Erythroblast (primary cell): Measurements from ENCODE around the gene KRT14.

Experiments used
- DNase-seq, 2 experiments: peaks; one replicate each; lab custom pipeline; 2025; lab: John Stamatoyannopoulos, UW
- GATA1 ChIP-seq: IDR thresholded peaks from 2 replicates; pipeline ENCODE4 v1.6.1; 2011; ENCODE audit warnings: low read depth, mild to moderate bottlenecking, control low read depth, low read length, moderate library complexity
- POLR2A ChIP-seq: IDR thresholded peaks from 2 replicates; pipeline ENCODE4 v1.6.1; 2011; ENCODE audit warnings: mild to moderate bottlenecking, low read length

Gene KRT14

DNA sequence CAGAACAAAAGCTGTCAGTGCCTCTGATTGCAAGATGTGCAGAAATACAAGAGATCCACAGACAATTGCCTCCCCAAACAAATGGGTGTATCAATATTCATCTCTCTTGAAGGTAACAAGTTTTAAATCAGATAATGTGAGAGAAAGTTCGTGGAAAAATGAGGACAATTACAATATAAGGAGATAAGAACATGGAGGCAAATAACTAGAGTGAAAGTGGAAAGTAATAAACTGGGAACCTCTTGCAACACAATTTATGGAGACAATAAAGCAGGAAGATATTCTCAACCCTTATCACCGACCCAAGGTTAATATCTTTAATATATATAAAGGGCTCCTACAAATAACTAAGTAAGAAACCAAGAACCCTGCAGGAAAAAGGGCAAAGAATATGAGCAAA is 44.3 kb downstream of the KRT14 start:
- DNase-seq: no peak
- TF ChIP-seq GATA1: no peak
- no peak for TF ChIP-seq POLR2A

DNA sequence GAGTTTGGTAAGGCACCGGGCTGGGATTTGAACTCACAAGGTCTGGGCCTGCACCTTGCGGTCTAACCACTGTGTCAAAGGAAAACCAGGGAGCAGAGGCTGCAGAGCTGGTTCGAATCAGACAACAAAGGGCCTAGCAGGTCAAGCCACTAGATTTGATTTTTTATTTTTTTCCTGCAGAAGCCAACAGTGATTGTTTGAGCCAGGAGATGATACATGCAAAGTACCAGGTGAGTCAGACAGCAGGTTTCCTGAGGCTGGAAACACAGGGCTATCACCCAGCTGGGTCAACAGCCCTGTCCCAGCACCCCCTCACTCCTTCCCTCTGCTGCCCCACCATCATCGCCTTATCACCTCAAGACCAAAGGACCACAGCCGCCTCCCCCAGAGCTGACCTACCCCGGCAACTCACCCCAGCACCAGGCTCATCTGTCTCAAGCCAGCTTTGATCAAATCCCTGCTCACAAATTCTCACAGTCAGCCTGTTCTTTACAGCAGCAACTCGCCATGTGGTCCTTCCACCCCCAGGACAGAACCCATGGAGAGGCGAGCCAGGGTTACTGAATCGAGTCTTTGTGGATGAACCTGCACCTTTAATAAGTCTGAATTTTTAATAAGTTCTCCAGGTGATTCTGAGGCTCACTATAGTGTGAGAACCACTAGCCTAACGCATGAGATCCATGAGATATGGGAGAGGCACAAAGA is 45.6 kb downstream of the KRT14 start:
- TF ChIP-seq GATA1: no peak
- TF ChIP-seq POLR2A: no peak
- DNase-seq: no peak

DNA sequence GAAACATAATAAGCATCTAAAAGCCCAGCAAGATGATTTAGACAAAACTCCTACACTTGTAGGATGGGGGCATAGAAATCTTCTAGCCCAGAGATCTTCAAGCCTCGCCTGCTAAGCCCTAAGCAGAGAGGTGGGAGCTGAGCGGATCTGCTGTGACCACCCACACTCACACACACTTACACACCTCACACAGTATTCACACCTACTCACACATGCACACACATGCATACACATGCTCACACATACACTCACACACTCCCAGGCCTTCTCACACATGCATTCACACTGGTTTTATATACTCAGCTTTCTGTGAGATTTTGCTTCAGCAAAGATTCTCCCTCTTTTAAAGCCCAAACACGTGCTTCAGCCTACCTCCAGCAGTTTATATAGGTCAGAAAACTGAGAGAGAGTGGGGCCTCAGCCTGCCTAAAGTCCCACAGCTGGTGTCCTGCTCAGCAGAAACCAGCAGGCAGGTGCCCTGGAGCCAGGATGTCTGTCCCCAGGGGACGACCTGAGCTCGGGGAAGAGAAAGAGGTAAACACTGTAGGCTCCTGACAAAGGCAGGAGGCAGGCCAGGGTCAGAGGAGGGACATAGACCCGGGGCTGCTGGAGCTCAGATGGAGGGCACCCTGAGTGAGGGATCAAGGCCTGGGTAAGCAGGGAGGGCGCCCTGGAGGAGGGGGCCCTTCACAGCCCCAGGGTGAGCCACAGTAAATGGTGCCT is 46.6 kb downstream of the KRT14 start:
- no peak for TF ChIP-seq GATA1
- no peak for TF ChIP-seq POLR2A
- no peak for DNase-seq

DNA sequence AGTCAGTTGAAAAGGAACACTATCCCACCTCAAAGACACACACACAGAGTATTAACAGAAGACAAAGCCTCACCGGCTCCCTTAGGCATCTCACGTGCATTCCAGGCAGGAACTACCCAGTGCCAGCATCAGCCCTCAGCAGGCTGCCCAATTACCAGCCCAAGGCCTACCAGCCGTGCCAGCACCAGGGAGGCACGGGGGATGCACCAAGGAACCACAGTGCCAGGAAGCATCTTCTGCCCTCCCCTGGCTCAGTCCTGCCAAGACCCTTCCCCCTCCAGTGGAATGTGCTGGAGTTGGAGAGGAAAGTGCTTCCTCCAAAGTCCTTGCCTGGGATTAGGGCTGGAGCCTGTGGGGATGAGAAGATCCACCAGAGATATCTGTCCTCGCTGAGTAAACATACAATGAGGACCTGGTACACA is 47.6 kb downstream of the KRT14 start:
- no peak for DNase-seq
- TF ChIP-seq POLR2A (no peak), GATA1 (no peak)

DNA sequence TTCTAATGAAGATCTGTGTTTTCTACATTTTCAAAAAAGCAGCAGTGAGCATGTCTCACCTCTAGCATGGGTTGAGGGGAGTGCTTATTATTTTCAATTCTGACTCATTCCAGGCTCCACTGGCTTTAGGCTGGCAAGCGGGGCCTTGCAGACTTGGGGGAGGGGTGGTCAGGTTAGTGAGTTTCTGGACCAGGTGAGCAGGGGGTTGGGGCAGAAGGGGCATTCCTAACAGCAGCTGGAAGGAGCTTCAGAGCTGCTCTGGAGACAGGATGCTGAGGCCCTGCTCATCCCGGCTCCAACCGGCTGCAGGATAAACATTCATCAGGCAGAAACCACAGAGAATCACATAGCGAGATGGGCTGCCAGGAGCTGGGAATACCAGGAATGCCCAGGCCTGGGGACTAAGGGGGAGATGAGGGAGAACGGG is 48.1 kb downstream of the KRT14 start:
- DNase-seq: no peak
- TF ChIP-seq GATA1 (no peak), POLR2A (no peak)

DNA sequence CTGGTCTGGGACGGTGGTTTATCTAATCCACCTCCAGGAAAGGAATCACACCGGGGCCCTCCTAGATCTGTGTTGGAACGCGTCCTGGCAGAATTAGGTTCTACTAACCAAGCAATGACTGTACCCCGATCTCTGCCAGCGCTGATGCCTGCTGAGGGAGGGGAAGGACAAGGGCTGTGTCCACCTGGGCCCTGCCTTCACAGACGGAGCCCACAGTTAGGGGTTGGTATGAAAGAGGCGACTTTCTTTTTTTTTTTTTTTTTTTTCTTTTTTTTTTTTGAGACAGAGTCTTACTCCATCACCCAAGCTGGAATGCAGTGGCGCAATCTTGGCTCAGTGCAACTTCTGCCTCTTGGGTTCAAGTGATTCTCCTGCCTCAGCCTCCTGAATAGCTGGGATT is 48.7 kb downstream of the KRT14 start:
- DNase-seq: no peak

DNA sequence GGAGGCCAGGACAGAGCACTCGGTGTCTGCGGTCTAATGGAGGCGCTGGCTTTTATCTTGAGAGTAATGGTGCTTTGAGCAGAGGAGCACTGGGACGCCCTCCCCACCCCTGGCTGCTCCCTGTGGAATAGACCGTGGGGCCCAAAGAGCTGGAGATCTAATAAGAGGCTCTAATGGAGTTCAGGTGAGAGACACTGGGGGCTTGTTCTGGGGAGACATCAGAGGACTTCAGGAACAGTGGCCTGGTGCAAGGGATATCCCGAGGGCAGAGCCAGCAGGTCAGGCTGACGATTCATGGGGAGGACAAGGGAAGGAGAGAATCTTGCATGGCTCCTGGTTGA is 49.1 kb downstream of the KRT14 start:
- TF ChIP-seq POLR2A (no peak), GATA1 (no peak)
- no peak for DNase-seq

More for the DNA sequence above, 48.7 kb downstream of the KRT14 start:
- TF ChIP-seq GATA1: no peak
- TF ChIP-seq POLR2A: no peak

DNA sequence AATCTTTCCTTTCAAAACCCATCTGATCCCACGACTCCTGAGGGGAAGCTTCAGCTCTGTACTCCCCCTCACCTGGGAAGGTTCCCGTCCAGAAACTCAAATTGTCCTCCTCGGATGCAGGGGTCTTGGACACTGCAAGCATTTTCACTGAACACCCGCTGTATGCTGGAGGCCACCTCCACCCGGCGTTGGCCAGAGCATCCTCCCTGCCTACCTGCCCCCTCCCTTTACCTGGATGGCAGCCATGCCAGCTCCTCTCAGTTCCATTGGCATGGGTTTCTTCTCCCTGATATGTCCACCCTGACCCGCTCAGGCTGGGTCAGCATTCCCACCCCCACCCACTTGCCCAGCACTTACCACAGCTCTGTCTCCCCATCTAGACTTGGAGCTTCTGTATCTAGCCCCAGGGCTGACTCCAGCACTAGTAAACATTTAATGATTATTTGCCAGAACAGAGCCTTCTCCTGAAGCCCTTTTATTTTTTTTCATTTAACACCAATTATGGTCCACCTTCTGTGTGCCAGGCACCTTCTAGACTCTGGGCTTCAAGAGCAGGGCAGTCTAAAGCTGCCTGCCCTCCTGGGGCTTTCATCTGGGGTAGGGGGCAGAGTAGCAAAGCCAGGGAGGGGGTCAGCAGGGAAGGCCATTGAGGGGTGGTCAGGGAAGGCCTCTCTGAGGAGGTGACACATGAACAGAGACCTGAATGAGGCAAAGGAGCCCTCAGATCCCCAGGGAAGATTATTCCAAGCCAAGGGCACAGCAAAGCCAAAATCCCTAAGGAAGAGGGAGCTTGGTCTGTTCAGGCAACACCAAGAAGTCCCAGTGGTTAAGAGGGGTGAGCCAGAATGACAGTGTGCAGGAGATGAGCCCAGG is 49.7 kb downstream of the KRT14 start:
- no peak for TF ChIP-seq POLR2A
- TF ChIP-seq GATA1: no peak
- no peak for DNase-seq

DNA sequence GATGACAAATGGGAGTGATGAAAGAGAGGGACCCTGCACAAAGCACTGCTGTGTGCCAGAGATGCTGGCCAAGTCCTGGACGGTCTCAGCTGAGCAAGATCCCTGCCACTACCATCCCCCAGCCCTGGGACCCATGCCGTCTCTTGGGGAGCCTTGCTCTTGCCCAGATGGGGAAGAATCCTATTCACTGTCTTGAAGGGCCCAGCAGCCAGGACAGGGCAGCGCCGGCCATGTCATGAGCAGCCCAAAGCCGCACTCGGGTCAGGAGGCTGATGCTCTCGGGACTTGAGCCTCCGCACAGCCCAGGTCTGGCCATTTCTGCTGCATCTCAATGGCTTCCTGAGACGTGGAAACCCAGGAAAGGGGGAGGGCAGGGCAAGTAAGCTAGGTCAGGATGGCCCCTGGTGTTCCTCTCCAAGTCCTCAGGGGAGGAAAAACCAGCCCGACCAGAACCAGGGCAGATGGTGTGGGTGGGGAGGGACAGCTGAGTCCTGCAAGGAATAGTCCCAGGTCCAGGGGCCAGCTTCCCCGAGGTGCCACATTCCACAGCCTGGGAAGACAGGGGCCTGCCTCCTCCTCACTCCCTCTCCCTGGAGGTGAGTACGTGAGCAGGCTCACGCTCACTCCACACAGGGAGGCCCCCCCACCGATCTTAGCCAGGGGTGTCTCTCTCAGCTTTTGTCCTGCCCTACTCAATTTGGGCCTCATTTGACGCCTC is 50.8 kb downstream of the KRT14 start:
- TF ChIP-seq GATA1 (no peak), POLR2A (no peak)
- DNase-seq: no peak

DNA sequence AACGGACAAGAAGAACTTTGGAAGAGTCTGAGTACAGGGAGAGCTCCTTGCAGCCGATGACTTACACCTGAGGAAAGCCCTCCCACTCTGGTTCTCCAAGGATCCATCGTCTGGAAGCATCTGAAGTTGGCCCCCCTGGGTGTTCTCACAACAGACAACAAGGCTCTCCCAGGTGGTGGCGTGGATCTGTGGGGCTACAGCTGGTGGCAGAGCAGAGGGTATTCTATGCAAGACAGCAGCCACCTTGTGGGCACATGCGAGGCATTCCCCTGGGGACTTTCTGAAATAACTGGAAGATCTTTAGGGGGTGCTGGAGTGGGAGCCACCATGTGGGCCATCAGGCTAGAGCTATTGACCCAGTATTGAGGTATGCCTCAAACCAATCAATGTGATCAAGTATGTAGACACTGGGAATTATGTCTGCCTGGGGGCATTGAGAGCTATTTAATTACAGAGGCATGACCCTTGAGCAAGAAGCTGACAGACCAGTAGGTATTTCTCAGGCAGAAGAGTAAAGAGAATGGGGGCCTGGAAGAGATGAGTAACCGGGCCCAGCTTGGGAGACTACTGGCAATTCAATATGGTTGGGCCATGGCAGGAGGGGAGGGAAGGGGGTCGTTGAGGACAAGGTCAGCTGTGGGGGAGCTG is 51.7 kb downstream of the KRT14 start:
- no peak for DNase-seq
- TF ChIP-seq POLR2A (no peak), GATA1 (no peak)

DNA sequence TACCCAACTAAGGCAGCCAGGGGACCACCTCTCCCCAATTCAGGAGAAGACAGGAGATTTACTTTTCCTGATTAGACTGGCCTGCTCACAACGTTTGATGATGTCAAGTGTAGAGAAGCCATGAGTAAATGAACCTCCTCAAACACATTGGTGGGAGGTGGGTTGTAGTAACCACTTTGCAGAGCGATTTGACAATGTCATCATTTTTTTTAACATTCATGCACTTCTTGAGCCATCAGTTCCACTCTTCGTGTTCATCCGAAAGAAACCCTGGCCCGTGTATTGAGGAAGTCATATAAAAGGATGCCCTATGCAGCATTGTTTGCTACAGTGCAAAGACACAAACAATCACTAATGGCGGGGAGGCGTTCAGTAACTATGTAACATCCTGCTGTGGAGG is 53.1 kb downstream of the KRT14 start:
- no peak for DNase-seq
- TF ChIP-seq GATA1 (no peak), POLR2A (no peak)

DNA sequence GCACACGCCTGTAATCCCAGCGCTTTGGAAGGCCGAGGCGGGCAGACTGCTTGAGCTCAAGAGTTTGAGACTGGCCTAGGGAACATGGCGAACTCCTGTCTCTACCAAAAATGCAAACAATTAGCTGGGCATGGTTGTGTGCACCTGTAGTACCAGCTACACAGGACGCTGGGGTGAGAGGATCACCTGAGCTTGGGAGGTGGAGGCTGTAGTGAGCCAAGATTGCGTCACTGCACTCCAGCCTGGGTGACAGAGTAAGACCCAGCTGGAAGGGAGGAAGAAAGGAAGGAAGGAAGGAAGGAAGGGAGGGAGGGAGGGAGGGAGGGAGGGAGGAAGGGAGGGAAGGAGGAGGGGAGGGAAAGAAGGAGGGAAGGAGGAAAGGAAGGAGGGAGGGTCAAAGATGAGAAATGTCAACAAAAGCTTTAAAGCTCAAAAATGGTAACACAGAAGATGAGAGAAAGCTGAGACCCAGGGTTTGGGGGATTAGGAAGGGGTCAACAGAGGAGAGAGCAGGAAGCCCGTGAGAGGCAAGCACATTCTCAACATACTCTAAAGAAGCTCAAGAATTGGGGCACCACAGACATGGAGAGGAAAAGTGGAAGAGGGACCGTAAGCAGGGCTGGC is 53.6 kb downstream of the KRT14 start:
- TF ChIP-seq POLR2A: no peak

More for the DNA sequence above, 53.6 kb downstream of the KRT14 start:
- no peak for DNase-seq
